HG03354 (cell line): Measurements from ENCODE around the gene WDR91.

Source experiments
- ATAC-seq: cut with Tn5 transposase; IDR thresholded peaks from one replicate; pipeline ENCODE4 v1.9.1; 2021; ENCODE audit warnings: mild to moderate bottlenecking; ENCODE audit not compliant: unreplicated experiment, poor library complexity, severe bottlenecking

Gene WDR91

GRCh38 chr7:135211179-135211945 is at the start of gene WDR91:
Gene WDR91, minus strand, starts transcription at chr7:135211526. Its CDS starts 24 bp downstream, at chr7:135211502.
- ATAC-seq, result peak; percentile 84

DNA sequence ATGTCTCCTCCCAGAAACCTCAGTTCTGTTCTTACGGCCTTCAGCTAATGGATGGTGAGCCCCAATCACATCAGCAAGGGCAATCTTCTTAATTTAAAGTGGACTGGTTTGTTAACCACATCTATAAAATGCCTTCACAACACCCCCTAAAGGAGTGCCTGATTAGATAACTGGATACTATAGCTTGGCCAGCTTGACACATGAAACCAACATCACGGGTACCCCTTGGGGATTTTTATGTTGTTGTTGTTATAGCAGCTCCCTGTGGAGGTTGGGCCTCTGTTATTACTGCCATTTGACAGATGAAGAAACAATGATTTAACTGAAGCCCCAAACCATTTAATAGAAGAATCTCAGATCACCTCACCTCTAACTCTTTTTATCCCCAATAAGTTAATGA is 49.1 kb upstream of the WDR91 start:
- ATAC-seq, result no peak

DNA sequence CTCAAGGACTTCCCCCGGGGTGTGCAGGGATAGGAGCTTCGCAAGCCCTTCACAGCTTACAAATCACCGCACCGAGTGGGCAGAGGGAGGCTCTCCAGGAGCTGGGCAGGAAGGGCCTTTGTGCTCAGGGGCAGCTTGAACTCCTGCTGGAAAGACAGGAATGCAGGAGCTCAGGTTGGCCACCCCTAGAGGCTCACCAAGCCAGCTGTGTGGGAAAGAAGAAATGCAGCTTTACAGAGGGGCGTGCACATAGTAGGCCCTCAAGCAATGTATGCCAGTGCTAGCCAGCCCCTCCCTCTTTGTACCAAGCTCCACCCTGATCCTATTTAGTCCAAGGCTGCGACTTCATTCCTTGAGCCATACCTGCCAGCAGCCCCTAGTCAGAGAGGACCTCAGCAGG is 48.4 kb upstream of the WDR91 start:
- no peak for ATAC-seq

DNA sequence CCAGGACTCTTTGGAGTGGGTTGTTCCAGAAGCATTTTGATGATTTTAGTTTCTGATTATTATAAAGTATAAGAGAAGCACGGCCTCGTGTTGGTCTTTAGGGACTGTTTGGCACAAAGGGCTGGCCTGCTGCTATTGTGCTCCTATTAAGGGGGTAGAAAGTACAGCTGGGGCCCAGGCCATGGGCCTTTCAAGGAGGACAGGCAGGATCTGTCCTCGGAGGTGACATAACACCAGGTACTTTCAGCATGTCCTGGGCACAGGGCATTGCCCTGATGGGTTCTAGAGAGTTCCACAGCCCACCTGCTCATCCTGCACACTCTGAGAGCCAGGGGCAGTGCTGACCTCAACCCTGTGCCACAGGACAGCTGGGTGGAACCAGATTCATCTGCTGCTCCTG is 47.3 kb upstream of the WDR91 start:
- no peak for ATAC-seq

GRCh38 chr7:135257790-135258189 is 46.5 kb upstream of the WDR91 start:
- ATAC-seq, result no peak

DNA sequence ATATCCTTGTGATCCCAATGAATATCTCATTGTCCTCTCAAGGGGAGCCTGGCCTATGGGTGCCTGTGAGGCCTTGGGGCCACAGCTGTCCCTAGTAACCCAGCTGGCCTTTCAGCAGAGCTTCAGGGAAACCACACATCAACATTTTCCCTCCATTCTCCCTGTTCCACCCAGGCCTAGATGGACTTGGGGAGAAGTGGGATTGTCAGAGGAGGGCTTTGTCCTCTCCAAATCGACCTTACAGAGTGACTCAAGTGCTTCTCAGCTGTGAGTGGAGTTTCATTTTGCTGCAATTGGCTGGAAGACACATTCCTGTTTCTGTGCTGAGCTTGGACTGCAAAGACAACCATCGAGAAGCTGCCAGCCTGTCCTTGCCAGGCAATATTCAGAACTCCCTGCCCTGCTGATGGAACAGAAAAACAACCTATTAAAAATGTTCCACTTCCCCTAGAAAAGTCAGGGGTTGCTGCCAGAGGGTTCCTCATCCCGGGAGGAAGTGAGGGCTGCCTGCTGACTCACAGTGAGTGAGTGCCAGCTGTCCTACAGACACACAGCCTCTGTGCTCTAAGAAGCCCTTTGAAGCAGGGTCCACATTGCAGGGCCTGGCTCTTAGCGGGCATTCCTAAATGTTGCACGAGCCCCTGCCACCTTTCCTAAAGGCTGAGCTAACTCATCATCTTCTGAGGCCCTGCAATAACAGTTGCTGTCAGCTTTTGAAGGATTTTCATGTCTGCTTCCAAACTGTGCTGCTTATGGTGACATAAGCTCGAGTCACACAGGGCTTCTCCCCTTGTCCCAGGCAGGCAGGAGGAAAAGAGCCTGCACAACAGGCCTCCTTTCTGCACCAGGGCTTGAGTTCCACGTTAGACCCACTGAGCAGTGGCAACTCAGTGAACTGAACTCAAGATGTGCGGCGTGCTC is 42.8 kb upstream of the WDR91 start:
- ATAC-seq, result peak; percentile 44

DNA sequence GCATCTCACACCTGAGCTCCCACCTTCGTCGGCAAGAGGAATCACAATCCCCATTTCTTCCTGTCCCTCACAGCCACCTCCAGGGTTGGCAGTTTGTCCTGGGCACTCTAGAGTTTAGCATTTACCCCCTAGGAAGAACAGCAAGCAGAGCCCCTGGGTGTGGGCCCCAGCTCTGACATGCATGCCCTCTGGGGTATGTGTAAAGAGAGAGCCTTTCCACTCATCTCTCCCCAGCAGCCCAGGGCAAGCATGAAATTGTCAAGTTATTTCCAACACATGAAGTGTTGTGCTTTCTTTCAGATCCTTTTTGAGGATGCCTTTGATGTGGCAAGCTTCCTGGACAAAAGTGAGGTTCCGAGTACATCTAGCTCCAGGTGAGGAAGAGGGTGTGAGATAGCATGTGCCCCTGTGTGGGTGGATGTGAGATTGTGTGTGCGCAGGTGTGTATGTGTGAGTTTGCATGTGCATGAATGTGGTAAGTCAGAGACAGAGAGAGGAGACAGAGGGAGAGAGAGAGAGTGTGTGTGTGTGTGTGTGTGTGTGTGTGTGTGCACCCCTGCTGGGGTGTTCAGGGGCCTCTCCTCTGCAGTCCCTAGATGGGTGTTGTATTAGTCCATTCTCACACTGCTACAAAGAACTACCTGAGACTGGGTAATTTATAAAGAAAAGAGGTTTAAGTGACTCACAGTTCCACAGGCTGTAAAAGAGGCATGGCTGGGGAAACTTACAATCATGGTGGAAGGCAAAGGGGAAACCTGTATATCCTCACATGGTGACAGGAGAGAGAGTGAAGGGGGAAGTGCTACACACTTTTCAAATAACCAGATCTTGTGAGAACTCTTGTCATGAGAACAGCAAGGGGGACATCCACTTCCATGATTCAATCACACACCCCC is 40.4 kb upstream of the WDR91 start:
- ATAC-seq, result no peak

GRCh38 chr7:135248546-135248945 is 37.2 kb upstream of the WDR91 start:
- no peak for ATAC-seq

DNA sequence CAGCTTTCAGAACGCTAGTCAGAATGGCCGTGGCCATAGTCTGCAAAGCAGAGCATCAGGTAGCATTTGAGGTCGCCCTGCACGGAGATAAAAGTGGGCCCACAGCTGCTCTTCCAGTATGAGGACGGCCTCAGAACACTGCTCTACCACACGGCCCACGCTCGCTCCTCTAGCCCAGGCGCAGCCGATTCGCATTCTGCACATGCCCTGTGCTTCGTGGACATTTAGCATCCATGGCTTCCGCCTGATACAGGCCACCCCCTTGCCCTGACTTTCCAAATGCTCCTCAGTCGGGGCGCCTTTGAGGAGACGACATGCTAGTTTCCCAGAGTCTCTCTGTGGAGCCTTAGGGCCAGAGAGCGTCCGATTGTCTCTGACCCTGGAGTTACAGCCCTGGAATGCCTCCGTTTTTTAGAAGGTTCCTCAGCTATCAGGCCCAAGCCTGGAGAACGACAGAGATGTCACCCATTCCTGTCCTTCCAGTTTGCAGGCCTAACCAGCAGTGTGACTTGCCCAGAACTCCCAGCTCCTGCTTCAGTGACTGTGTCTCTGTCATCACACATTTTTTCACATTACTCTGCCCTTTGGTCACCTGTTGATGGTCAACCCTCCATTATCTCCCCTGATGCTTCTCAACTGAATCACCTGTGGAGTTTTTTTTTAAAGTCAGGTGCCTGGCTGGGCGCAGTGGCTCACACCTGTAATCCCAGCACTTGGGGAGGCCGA is 36.6 kb upstream of the WDR91 start:
- ATAC-seq, result no peak

DNA sequence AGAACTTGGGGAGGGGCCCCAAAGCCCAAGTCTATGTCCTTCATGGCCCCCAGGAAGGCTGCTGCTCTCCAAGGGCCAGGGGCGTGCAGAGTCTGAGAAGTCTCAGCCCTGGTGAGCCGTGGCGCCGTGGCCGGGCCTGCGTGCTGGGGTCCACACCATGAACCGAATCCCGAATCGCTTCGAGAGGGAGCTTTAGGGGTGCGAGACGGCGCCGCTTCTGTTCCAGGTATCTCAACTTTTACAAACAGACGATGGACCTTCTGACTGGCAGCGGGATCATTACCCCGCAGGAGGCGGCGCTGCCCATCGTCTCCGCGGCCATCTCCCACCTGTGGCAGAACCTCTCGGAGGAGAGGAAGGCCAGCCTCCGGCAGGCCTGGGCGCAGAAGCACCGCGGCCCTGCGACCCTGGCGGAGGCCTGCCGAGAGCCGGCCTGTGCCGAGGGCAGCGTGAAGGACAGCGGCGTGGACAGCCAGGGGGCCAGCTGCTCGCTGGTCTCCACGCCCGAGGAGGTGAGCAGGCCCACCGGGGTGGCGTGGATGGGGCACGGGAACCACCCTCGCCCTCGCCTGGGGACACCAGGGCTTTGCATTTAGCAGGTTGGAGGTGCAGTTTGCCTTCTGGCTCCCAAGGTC is 35.0 kb upstream of the WDR91 start:
- ATAC-seq, result no peak

DNA sequence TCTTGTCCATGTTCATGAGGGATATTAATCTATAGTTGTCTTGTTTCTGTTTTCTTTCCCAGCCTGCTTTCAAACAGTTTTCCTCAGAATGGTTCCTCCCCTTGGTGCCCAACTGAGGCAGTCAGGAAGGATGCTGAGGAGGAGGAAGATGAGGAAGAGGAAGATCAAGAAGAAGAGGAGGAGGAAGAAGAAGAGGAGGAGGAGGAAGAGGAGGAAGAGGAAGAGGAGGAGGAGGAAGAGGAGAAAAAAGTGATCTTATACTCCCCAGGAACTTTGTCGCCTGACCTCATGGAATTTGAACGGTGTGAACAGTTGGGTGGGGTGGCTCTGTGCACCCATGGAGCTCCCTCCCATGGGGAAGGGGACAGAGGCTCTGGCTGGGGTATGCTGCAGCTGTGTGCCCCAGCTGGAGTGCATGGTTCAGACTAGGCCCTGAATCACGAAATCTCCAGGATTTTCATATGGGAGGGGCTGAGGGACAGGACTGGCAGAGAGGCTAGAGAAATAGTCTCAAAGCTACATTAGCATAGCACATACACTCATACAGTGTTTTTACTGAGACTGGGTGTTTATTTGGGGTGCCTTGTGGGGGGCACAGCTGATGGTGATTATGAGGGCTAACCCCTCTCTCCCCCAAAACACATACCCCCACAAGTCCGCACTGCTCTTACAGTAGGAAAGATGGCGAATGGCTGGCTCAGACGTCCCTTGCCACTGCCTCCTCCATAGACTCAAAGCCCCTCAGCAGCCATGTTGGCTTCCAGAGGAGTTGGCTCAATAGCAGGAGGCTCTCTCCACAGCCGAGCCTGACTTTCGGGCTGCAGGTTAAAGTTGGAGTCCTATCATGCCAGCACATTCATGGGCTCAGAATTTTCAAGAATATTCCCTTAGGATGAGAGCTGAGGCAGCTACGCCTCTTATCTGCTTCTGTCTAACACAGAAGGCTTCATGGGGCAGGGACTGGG is 34.2 kb upstream of the WDR91 start:
- ATAC-seq, result no peak

DNA sequence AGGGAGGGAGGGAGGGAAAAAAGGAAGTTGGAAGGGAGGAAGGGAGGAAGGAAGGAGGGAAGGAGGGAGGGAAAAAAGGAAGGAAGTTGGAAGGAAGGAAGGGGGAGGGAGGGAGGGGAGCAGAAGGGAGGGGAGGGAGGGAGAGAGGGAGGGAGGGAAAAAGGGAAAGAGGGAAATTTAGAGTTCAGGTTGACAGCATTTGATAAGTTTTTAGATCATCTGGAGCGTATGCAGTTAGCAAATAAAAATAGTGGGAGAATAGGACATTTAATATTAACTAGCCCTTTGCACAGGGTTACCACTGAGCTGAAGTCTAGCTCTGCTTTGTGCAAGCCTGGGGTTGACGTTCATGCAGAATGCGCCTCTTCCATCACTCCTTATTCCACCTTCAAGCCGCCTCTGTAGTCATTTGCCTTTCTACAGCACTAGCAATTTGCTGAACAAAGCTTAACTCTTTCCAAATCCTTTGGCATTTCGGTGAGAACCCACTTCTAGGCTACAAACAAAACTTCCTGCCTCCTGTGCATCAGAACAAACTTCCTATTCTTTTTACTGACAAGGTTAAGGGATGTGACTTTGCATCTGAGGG is 30.9 kb upstream of the WDR91 start:
- no peak for ATAC-seq

DNA sequence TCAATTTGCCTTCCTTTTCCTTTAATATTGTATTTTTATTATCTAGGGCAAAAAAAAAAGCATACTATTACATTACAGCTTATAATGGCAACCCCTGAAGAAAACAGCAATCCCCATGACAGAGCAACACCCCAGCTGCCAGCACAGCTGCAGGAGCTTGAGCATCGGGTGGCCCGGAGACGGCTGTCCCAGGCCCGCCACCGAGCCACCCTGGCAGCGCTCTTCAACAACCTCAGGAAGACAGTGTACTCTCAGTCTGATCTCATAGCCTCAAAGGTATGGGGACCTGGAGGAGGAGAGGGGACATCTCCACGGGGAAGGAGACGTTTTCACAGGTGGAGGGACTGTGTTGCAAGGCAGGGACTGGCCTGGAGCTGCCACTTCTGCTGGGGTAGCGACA is 29.1 kb upstream of the WDR91 start:
- no peak for ATAC-seq

DNA sequence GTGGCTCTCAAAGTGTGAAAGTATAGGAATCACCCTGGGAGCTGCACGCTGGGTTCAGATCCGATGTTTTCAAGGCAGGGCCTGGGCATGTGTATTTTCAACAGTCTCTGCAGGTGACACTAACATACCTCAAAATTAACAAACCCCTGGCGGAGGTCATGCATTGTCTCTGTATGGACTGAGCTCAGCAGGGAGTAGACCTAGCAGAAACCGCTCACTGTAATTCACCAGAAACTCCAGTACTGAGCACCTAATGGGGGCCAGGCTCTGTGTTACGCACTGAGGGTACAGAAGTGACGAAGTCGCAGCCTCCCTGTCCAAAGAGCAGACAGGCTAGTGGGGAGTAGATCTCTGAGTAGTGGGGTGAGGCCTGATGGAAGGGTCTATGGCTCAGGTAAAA is 27.9 kb upstream of the WDR91 start:
- ATAC-seq, result no peak

DNA sequence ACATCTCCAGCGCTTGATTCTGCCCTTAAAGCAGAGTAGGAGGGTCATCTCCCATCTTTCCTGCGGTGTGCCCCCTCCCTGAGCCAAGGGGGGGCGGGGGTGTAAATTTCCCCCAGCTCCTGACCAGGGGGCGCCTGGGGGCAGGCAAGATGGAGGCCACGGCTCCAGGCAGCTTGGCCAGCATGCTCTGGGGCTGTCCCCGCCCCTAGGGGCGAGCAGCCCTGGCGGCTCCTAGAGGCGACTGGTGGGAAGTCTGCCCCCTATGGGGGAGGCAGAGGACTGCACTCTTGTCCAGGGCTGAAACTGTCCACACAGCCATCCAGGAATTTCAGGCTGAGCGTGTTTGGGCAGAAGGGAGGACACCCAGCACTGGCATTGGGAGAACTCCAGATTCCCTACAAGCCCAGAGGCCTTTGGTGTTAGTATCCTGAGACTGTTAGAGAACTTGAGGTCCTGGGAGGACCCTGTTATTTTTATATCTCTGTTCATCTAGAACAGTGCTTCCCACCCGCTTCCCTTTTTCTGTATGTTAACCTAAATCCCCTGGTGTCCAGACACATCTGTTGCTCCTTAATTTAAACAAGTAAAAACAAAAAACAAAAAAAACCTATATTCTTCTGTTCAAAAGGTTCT is 26.9 kb upstream of the WDR91 start:
- no peak for ATAC-seq

- ATAC-seq, result peak; percentile 88
These were observed 25.4 kb upstream of the WDR91 start for GRCh38 chr7:135236727-135237126.

- no peak for ATAC-seq
These were observed 24.5 kb upstream of the WDR91 start for GRCh38 chr7:135235841-135236240.
